GM12874 (cell line): ENCODE results near the gene KIAA0232.

Source experiments
- CTCF ChIP-seq: IDR thresholded peaks from 2 replicates; pipeline ENCODE4 v1.5.1; 2011; ENCODE audit warnings: low read depth, mild to moderate bottlenecking, control low read depth, low read length, moderate library complexity; ENCODE audit not compliant: insufficient read depth

KIAA0232 gene

GRCh38 chr4:6877067-6877466 is 94.5 kb downstream of the KIAA0232 start:
- TF ChIP-seq CTCF, result no peak

- no peak for TF ChIP-seq CTCF
Measured at GRCh38 chr4:6878451-6879059, 96.0 kb downstream of the KIAA0232 start.

- no peak for TF ChIP-seq CTCF
Measured at GRCh38 chr4:6880691-6881090, 98.2 kb downstream of the KIAA0232 start.

GRCh38 chr4:6881908-6882307 is 99.4 kb downstream of the KIAA0232 start:
- TF ChIP-seq CTCF, result no peak

- TF ChIP-seq CTCF, result no peak
Measured at GRCh38 chr4:6884341-6884870, 101.9 kb downstream of the KIAA0232 start.

- TF ChIP-seq CTCF, result peak; percentile 42
Measured at GRCh38 chr4:6885953-6886557, 103.5 kb downstream of the KIAA0232 start.

GRCh38 chr4:6886886-6887285 is 104.4 kb downstream of the KIAA0232 start:
- TF ChIP-seq CTCF, result no peak
